K562 (cell line): ENCODE results near the gene XYLB. TPM values are rescaled to one million over a fixed set of nuclear protein-coding genes. Genes with fewer than 3 reads are reported as not detected.

Experiments used
- CBX2 ChIP-seq: fragments of 200-600 bp; sonication (generic); IDR thresholded peaks from one replicate; pipeline ENCODE4 v1.6.1; 2012; ENCODE audit warnings: mild to moderate bottlenecking, low read length, inconsistent platforms; ENCODE audit not compliant: insufficient read depth, poor library complexity, severe bottlenecking
- CBX3 ChIP-seq, 2 experiments: IDR thresholded peaks; 1 replicate in 1 of 2; 2 replicates in 1 of 2; pipeline ENCODE4 v1.6.1; 2012; ENCODE audit warnings: inconsistent platforms in 2 of 2, low read length in 2 of 2, borderline replicate concordance in 1 of 2, control low read depth in 1 of 2
- CHD2 ChIP-seq: IDR thresholded peaks from 2 replicates; pipeline ENCODE4 v1.6.1; 2011; ENCODE audit warnings: low read depth, low read length
- ELK3 ChIP-seq: fragments of 450-650 bp; formaldehyde crosslinking; IDR thresholded peaks from 2 replicates; pipeline ENCODE4 v1.4.0; 2020; ENCODE audit warnings: mild to moderate bottlenecking
- ETV6 ChIP-seq, 3 experiments: fragments of 150-350 bp in 1 of 3; sonication (generic) in 1 of 3; formaldehyde crosslinking in 1 of 3; IDR thresholded peaks; 2 replicates each; pipeline versions ENCODE4 v1.6.1 to v1.8.0; 2014 to 2022; ENCODE audit warnings: borderline replicate concordance in 2 of 3, low read depth in 2 of 3, antibody characterized with exemption in 1 of 3, low read length in 1 of 3, mild to moderate bottlenecking in 1 of 3, missing genetic modification reagents in 1 of 3
- FOXJ2 ChIP-seq: fragments of 200-800 bp; sonication (Bioruptor generic); IDR thresholded peaks from 2 replicates; pipeline ENCODE4 v1.6.1; 2016; ENCODE audit warnings: missing genetic modification characterization, missing compliant biosample characterization
- HDAC3 ChIP-seq: fragments of 450-650 bp; IDR thresholded peaks from 2 replicates; pipeline ENCODE4 v1.6.1; 2018; ENCODE audit warnings: borderline replicate concordance, mild to moderate bottlenecking, moderate library complexity; ENCODE audit not compliant: partially characterized antibody
- HDAC6 ChIP-seq: IDR thresholded peaks from 2 replicates; pipeline ENCODE4 v1.6.1; 2012; ENCODE audit warnings: low read depth, mild to moderate bottlenecking, control low read depth, inconsistent platforms, low read length, moderate library complexity
- KLF13 ChIP-seq: fragments of 450-650 bp; IDR thresholded peaks from 2 replicates; pipeline ENCODE4 v1.6.1; 2016; ENCODE audit warnings: missing genetic modification characterization, low read depth, mild to moderate bottlenecking, missing compliant biosample characterization, moderate library complexity, borderline replicate concordance
- MAFF ChIP-seq: IDR thresholded peaks from 2 replicates; pipeline ENCODE4 v1.6.1; 2012; ENCODE audit warnings: low read length, improper control_type of control experiment
- MIER1 ChIP-seq: fragments of 450-650 bp; IDR thresholded peaks from 2 replicates; pipeline ENCODE4 v1.6.1; 2016; ENCODE audit warnings: antibody characterized with exemption, mild to moderate bottlenecking, low read depth
- NR4A1 ChIP-seq, 2 experiments: fragments of 250-450 bp in 1 of 2; fragments of 450-650 bp in 1 of 2; sonication (Bioruptor Pico) in 1 of 2; IDR thresholded peaks; 2 replicates each; pipeline versions ENCODE4 v1.4.0 to v1.6.1; 2016 to 2020; ENCODE audit warnings: mild to moderate bottlenecking in 2 of 2, missing compliant biosample characterization in 1 of 2, missing genetic modification characterization in 1 of 2, moderate library complexity in 1 of 2
- SIRT6 ChIP-seq: IDR thresholded peaks from one replicate; pipeline ENCODE4 v1.6.1; 2012; ENCODE audit warnings: low read depth, mild to moderate bottlenecking, control low read depth, inconsistent platforms, low read length, moderate library complexity
- SRF ChIP-seq, 2 experiments: fragments of 250-450, 450-650 bp in 1 of 2; sonication (Bioruptor Pico) in 1 of 2; sonication (generic) in 1 of 2; formaldehyde crosslinking; IDR thresholded peaks; 2 replicates each; pipeline versions ENCODE4 v1.5.0 to v1.5.1; 2020 to 2022; ENCODE audit warnings: mild to moderate bottlenecking in 1 of 2, missing genetic modification reagents in 1 of 2
- USF1 ChIP-seq: sonication (generic); formaldehyde crosslinking; IDR thresholded peaks from 2 replicates; pipeline ENCODE4 v1.9.0; 2022; ENCODE audit warnings: mild to moderate bottlenecking, missing genetic modification reagents
- ZHX1 ChIP-seq: fragments of 150-350 bp; conservative IDR thresholded peaks from 2 replicates; pipeline ENCODE4 v1.6.1; 2014; ENCODE audit warnings: low read length
- ZNF174 ChIP-seq: fragments of 250-450 bp; sonication (Bioruptor Pico); IDR thresholded peaks from 2 replicates; pipeline ENCODE4 v1.4.0; 2020; ENCODE audit warnings: mild to moderate bottlenecking
- ZNF561 ChIP-seq: fragments of 450-650 bp; formaldehyde crosslinking; conservative IDR thresholded peaks from 2 replicates; pipeline ENCODE4 v1.4.0; 2020; ENCODE audit warnings: mild to moderate bottlenecking, moderate library complexity
- ZNF695 ChIP-seq: fragments of 450-650 bp; formaldehyde crosslinking; IDR thresholded peaks from 2 replicates; pipeline ENCODE4 v1.4.0; 2020; ENCODE audit warnings: mild to moderate bottlenecking, moderate library complexity
- ZNF764 ChIP-seq: fragments of 250-450 bp; sonication (Bioruptor Pico); IDR thresholded peaks from 2 replicates; pipeline ENCODE4 v1.4.0; 2020; ENCODE audit warnings: low read depth, mild to moderate bottlenecking, moderate library complexity
- ZNF766 ChIP-seq: fragments of 200-800 bp; sonication (Bioruptor generic); conservative IDR thresholded peaks from 2 replicates; pipeline ENCODE4 v1.6.1; 2016; ENCODE audit warnings: missing genetic modification characterization, missing compliant biosample characterization
- ZSCAN29 ChIP-seq: fragments of 450-650 bp; IDR thresholded peaks from 2 replicates; pipeline ENCODE4 v1.6.1; 2017
- polyA plus RNA-seq, 8 experiments: library from polyadenylated mRNA; depleted of rRNA in 4 of 8; stranded (reverse) in 5 of 8; unstranded in 3 of 8; fragments of >200 nt; fragmentation: Nextera tagmentation in 2 of 8; fragmentation: Illumina TruSeq in 1 of 8; extraction: Ambion mirVana in 2 of 8; extraction: Trizol in 1 of 8; gene quantifications; 2 replicates each; pipeline versions ENCODE4 v1.2.1 to v1.2.3, GENCODE V29; 2011 to 2014; ENCODE audit warnings: inconsistent platforms in 1 of 8, missing spikeins in 1 of 8
- total RNA-seq, 7 experiments: library from RNA; depleted of rRNA in 6 of 7; stranded (reverse); fragments of >200 nt in 6 of 7; fragmentation: Illumina TruSeq in 2 of 7; extraction: Trizol in 2 of 7; gene quantifications; 2 replicates each; pipeline versions ENCODE4 v1.2.1 to v1.2.3, GENCODE V29; 2011 to 2021; ENCODE audit warnings: low replicate concordance in 1 of 7

The XYLB gene
- total and polyA plus RNA-seq, 9 of the 15 experiments (the other 6 are each of a cell fraction or from before 2014, with no cell fraction given), result 4.0 to 20.2 (median 13.2) TPM

GRCh38 chr3:38327335-38328009 lies 19.1 kb upstream of the XYLB start (continued):
- TF ChIP-seq ELK3 (CRISPR knock-in tag) (no peak), CBX2 (no peak), MAFF (peak; percentile 58; the same call in 1 of the 2 replicates), NR4A1 (CRISPR knock-in tag; IDR thresholded peaks at IDR 0.05) (no peak), NR4A1 (tag; IDR thresholded peaks at IDR 0.05) (no peak), ZSCAN29 (no peak), ZNF695 (CRISPR knock-in tag) (no peak), ZHX1 (no peak), KLF13 (tag) (no peak), CHD2 (no peak), ZNF764 (CRISPR knock-in tag) (no peak), HDAC3 (no peak), CBX3 (IDR thresholded peaks at IDR 0.05; ENCODE audit: borderline replicate concordance in 1 of 2, low read length in 2 of 2) (peak in 1 of 2 experiments; percentile 76; a peak in 2 of 3 replicates), HDAC6 (no peak), MIER1 (no peak), ZNF561 (no peak), ZNF766 (CRISPR knock-in tag) (peak; percentile 41), FOXJ2 (no peak), ETV6 (IDR thresholded peaks at IDR 0.05; ENCODE audit: borderline replicate concordance in 1 of 2, low read depth in 2 of 2, low read length in 1 of 2) (no peak), ETV6 (CRISPR knock-in tag; IDR thresholded peaks at IDR 0.05; ENCODE audit: borderline replicate concordance) (no peak), ZNF174 (CRISPR knock-in tag) (no peak), USF1 (no peak), SIRT6 (no peak), SRF (CRISPR knock-in tag; IDR thresholded peaks at IDR 0.05) (no peak)
